ENCODE measurements around the gene ING2.
"Not testable (repeated sequence)": the region's sequence is repeated elsewhere in the genome, so short reads cannot be mapped to it uniquely, and the experiment has no call there.

ING2 gene

GRCh38 chr4:183471946-183472708, 32.7 kb upstream of the ING2 start:
- Histone ChIP-seq H3K4me2 (ENCODE audit: low read length) (peak overlapping the region; percentile 61), H3K9ac (ENCODE audit: low read depth, low read length) (no peak overlapping the region), H3K27me3 (ENCODE audit: control insufficient read depth, insufficient read depth, low read length) (no peaks in the 10 kb centered on the region), H3K36me3 (ENCODE audit: insufficient read depth, low read length) (no peaks in the 10 kb centered on the region), H3K9me3 (replicated peaks; ENCODE audit: low read length) (no peaks in the 10 kb centered on the region), H3K4me1 (ENCODE audit: control insufficient read depth, insufficient read depth, low read length) (peaks cover 6% of the 10 kb centered on the region), H3K4me3 (ENCODE audit: low read length) (no peak overlapping the region)

GRCh38 chr4:183478123-183478522, 26.7 kb upstream of the ING2 start:
- Histone ChIP-seq H3K9me3 (replicated peaks; ENCODE audit: low read length) (no peaks in the 10 kb centered on the region), H3K4me3 (ENCODE audit: low read length) (no peak overlapping the region), H3K36me3 (ENCODE audit: insufficient read depth, low read length) (no peaks in the 10 kb centered on the region), H3K9ac (ENCODE audit: low read depth, low read length) (no peak overlapping the region), H3K4me1 (ENCODE audit: control insufficient read depth, insufficient read depth, low read length) (no peaks in the 10 kb centered on the region), H3K27me3 (ENCODE audit: control insufficient read depth, insufficient read depth, low read length) (no peaks in the 10 kb centered on the region), H3K4me2 (ENCODE audit: low read length) (no peak overlapping the region)

- Histone ChIP-seq H3K9me3 (replicated peaks; ENCODE audit: low read length) (no peaks in the 10 kb centered on the region), H3K36me3 (ENCODE audit: insufficient read depth, low read length) (no peaks in the 10 kb centered on the region), H3K4me3 (ENCODE audit: low read length) (no peak overlapping the region), H3K9ac (ENCODE audit: low read depth, low read length) (no peak overlapping the region), H3K4me2 (ENCODE audit: low read length) (no peak overlapping the region), H3K4me1 (ENCODE audit: control insufficient read depth, insufficient read depth, low read length) (no peaks in the 10 kb centered on the region), H3K27me3 (ENCODE audit: control insufficient read depth, insufficient read depth, low read length) (no peaks in the 10 kb centered on the region)
Observed at GRCh38 chr4:183478926-183479325, 25.9 kb upstream of the ING2 start.

- not testable (repeated sequence) for H3K9ac ChIP-seq (ENCODE audit: low read depth, low read length); H3K36me3 ChIP-seq (ENCODE audit: insufficient read depth, low read length); H3K27me3 ChIP-seq (ENCODE audit: control insufficient read depth, insufficient read depth, low read length); H3K9me3 ChIP-seq (replicated peaks; ENCODE audit: low read length); H3K4me3 ChIP-seq (ENCODE audit: low read length); H3K4me2 ChIP-seq (ENCODE audit: low read length)
- peaks cover 14% of the 10 kb centered on the region for H3K4me1 ChIP-seq (ENCODE audit: control insufficient read depth, insufficient read depth, low read length)
Observed at GRCh38 chr4:183482515-183483095, 22.3 kb upstream of the ING2 start.

GRCh38 chr4:183483997-183484396, 20.9 kb upstream of the ING2 start:
- Histone ChIP-seq H3K4me1 (ENCODE audit: control insufficient read depth, insufficient read depth, low read length) (peaks cover 14% of the 10 kb centered on the region), H3K9ac (ENCODE audit: low read depth, low read length) (no peak overlapping the region), H3K27me3 (ENCODE audit: control insufficient read depth, insufficient read depth, low read length) (no peaks in the 10 kb centered on the region), H3K4me2 (ENCODE audit: low read length) (no peak overlapping the region), H3K4me3 (ENCODE audit: low read length) (no peak overlapping the region), H3K9me3 (replicated peaks; ENCODE audit: low read length) (no peaks in the 10 kb centered on the region), H3K36me3 (ENCODE audit: insufficient read depth, low read length) (no peaks in the 10 kb centered on the region)

- Histone ChIP-seq H3K9ac (ENCODE audit: low read depth, low read length) (no peak overlapping the region), H3K4me2 (ENCODE audit: low read length) (no peak overlapping the region), H3K4me3 (ENCODE audit: low read length) (no peak overlapping the region), H3K4me1 (ENCODE audit: control insufficient read depth, insufficient read depth, low read length) (peaks cover 14% of the 10 kb centered on the region), H3K27me3 (ENCODE audit: control insufficient read depth, insufficient read depth, low read length) (no peaks in the 10 kb centered on the region), H3K36me3 (ENCODE audit: insufficient read depth, low read length) (no peaks in the 10 kb centered on the region), H3K9me3 (replicated peaks; ENCODE audit: low read length) (no peaks in the 10 kb centered on the region)
Observed at GRCh38 chr4:183485411-183486160, 19.3 kb upstream of the ING2 start.

- H3K4me3 ChIP-seq (ENCODE audit: low read length), result no peak overlapping the region
- H3K9me3 ChIP-seq (replicated peaks; ENCODE audit: low read length), result no peaks in the 10 kb centered on the region
- H3K27me3 ChIP-seq (ENCODE audit: control insufficient read depth, insufficient read depth, low read length), result no peaks in the 10 kb centered on the region
- no peak overlapping the region for H3K9ac ChIP-seq (ENCODE audit: low read depth, low read length)
- no peak overlapping the region for H3K4me2 ChIP-seq (ENCODE audit: low read length)
- H3K4me1 ChIP-seq (ENCODE audit: control insufficient read depth, insufficient read depth, low read length), result peaks cover 10% of the 10 kb centered on the region
- no peaks in the 10 kb centered on the region for H3K36me3 ChIP-seq (ENCODE audit: insufficient read depth, low read length)
Observed at GRCh38 chr4:183492791-183493222, 12.1 kb upstream of the ING2 start.

GRCh38 chr4:183493246-183493645, 11.6 kb upstream of the ING2 start:
- Histone ChIP-seq H3K9ac (ENCODE audit: low read depth, low read length) (no peak overlapping the region), H3K36me3 (ENCODE audit: insufficient read depth, low read length) (no peaks in the 10 kb centered on the region), H3K4me2 (ENCODE audit: low read length) (no peak overlapping the region), H3K9me3 (replicated peaks; ENCODE audit: low read length) (no peaks in the 10 kb centered on the region), H3K4me1 (ENCODE audit: control insufficient read depth, insufficient read depth, low read length) (peaks cover 10% of the 10 kb centered on the region), H3K27me3 (ENCODE audit: control insufficient read depth, insufficient read depth, low read length) (no peaks in the 10 kb centered on the region), H3K4me3 (ENCODE audit: low read length) (no peak overlapping the region)

GRCh38 chr4:183495184-183495583, 9.7 kb upstream of the ING2 start:
- no peaks in the 10 kb centered on the region for H3K27me3 ChIP-seq (ENCODE audit: control insufficient read depth, insufficient read depth, low read length)
- no peak overlapping the region for H3K9ac ChIP-seq (ENCODE audit: low read depth, low read length)
- no peaks in the 10 kb centered on the region for H3K36me3 ChIP-seq (ENCODE audit: insufficient read depth, low read length)
- peaks cover 10% of the 10 kb centered on the region for H3K4me1 ChIP-seq (ENCODE audit: control insufficient read depth, insufficient read depth, low read length)
- H3K4me2 ChIP-seq (ENCODE audit: low read length), result no peak overlapping the region
- H3K9me3 ChIP-seq (replicated peaks; ENCODE audit: low read length), result no peaks in the 10 kb centered on the region
- no peak overlapping the region for H3K4me3 ChIP-seq (ENCODE audit: low read length)

GRCh38 chr4:183499389-183499788, 5.5 kb upstream of the ING2 start:
- Histone ChIP-seq H3K4me1 (ENCODE audit: control insufficient read depth, insufficient read depth, low read length) (peaks cover 12% of the 10 kb centered on the region), H3K9ac (ENCODE audit: low read depth, low read length) (no peak overlapping the region), H3K27me3 (ENCODE audit: control insufficient read depth, insufficient read depth, low read length) (no peaks in the 10 kb centered on the region), H3K4me3 (ENCODE audit: low read length) (no peak overlapping the region), H3K36me3 (ENCODE audit: insufficient read depth, low read length) (no peaks in the 10 kb centered on the region), H3K9me3 (replicated peaks; ENCODE audit: low read length) (no peaks in the 10 kb centered on the region), H3K4me2 (ENCODE audit: low read length) (no peak overlapping the region)

GRCh38 chr4:183499801-183500200, 5.1 kb upstream of the ING2 start:
- no peaks in the 10 kb centered on the region for H3K9me3 ChIP-seq (replicated peaks; ENCODE audit: low read length)

More at GRCh38 chr4:183499801-183500200, 5.1 kb upstream of the ING2 start:
- Histone ChIP-seq H3K36me3 (ENCODE audit: insufficient read depth, low read length) (no peaks in the 10 kb centered on the region), H3K4me3 (ENCODE audit: low read length) (no peak overlapping the region), H3K27me3 (ENCODE audit: control insufficient read depth, insufficient read depth, low read length) (no peaks in the 10 kb centered on the region), H3K9ac (ENCODE audit: low read depth, low read length) (no peak overlapping the region), H3K4me2 (ENCODE audit: low read length) (no peak overlapping the region), H3K4me1 (ENCODE audit: control insufficient read depth, insufficient read depth, low read length) (peaks cover 12% of the 10 kb centered on the region)
